ENCODE data around the gene CABP2.

DNA sequence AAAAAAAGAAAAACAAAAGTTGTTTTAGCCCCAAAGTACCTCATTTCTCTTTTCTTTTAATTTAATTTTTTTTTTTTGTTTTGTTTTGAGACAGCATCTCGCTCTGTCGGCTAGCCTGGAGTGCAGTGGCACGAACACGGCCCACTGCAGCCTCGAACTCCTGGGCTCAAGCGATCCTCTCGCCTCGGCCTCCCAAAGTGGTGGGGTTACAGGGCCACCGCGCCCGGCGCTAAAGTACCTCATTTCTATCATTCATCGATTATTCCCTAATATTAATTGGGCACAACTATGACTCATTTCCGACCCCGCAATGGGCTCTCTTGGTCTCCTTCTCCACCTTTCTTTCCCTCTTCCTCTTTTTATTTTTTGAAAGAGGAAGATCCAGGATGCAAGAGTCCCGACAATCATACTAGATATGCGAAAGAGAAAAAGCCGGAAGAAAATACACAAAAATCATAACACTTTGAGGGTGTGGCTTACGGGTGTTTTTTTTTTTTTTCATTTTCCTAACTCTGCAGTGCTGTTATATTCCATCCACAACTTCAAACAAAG is 40.9 kb downstream of the CABP2 start:
- TF ChIP-seq, protein P1, sequence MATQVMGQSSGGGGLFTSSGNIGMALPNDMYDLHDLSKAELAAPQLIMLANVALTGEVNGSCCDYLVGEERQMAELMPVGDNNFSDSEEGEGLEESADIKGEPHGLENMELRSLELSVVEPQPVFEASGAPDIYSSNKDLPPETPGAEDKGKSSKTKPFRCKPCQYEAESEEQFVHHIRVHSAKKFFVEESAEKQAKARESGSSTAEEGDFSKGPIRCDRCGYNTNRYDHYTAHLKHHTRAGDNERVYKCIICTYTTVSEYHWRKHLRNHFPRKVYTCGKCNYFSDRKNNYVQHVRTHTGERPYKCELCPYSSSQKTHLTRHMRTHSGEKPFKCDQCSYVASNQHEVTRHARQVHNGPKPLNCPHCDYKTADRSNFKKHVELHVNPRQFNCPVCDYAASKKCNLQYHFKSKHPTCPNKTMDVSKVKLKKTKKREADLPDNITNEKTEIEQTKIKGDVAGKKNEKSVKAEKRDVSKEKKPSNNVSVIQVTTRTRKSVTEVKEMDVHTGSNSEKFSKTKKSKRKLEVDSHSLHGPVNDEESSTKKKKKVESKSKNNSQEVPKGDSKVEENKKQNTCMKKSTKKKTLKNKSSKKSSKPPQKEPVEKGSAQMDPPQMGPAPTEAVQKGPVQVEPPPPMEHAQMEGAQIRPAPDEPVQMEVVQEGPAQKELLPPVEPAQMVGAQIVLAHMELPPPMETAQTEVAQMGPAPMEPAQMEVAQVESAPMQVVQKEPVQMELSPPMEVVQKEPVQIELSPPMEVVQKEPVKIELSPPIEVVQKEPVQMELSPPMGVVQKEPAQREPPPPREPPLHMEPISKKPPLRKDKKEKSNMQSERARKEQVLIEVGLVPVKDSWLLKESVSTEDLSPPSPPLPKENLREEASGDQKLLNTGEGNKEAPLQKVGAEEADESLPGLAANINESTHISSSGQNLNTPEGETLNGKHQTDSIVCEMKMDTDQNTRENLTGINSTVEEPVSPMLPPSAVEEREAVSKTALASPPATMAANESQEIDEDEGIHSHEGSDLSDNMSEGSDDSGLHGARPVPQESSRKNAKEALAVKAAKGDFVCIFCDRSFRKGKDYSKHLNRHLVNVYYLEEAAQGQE (IDR thresholded peaks at IDR 0.05; ENCODE audit: low read depth), result no peak
- TF ChIP-seq TEAD4 (IDR thresholded peaks at IDR 0.05), result no peak
- no peak for TF ChIP-seq YY1 (IDR thresholded peaks at IDR 0.05; ENCODE audit: low read depth)
- no peak for TF ChIP-seq EP300 (IDR thresholded peaks at IDR 0.05; ENCODE audit: borderline replicate concordance)
- no peak for TF ChIP-seq CEBPB (IDR thresholded peaks at IDR 0.05)
- no peak for TF ChIP-seq FOXM1 (IDR thresholded peaks at IDR 0.05; ENCODE audit: borderline replicate concordance, low read depth)
- no peak for TF ChIP-seq EGR1 (IDR thresholded peaks at IDR 0.05)
- no peak for TF ChIP-seq RAD21 (IDR thresholded peaks at IDR 0.05; ENCODE audit: low read depth)
- no peak for TF ChIP-seq TAF1 (IDR thresholded peaks at IDR 0.05; ENCODE audit: low read depth)
- TF ChIP-seq, protein P2, sequence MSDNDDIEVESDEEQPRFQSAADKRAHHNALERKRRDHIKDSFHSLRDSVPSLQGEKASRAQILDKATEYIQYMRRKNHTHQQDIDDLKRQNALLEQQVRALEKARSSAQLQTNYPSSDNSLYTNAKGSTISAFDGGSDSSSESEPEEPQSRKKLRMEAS (IDR thresholded peaks at IDR 0.05), result no peak
- no peak for TF ChIP-seq TCF12 (IDR thresholded peaks at IDR 0.05; ENCODE audit: low read depth)
- TF ChIP-seq CREB1 (IDR thresholded peaks at IDR 0.05; ENCODE audit: low read depth), result no peak
- no peak for TF ChIP-seq ZBTB7A (IDR thresholded peaks at IDR 0.05; ENCODE audit: low read depth)
- no peak for TF ChIP-seq NFIC (IDR thresholded peaks at IDR 0.05)
